Measurements from ENCODE around the gene TMED5.

Gene TMED5

GRCh38 chr1:93190432-93190831 is 10.2 kb upstream of the TMED5 start:
- no peak for TF ChIP-seq TAF1 (IDR thresholded peaks at IDR 0.05; ENCODE audit: borderline replicate concordance, insufficient read depth, low read length)
- TF ChIP-seq FOXP2 (optimal IDR thresholded peaks at IDR 0.05; ENCODE audit: borderline replicate concordance, extremely low read depth, extremely low read length, insufficient read depth), result no peak
- TF ChIP-seq SIN3A (IDR thresholded peaks at IDR 0.05; ENCODE audit: borderline replicate concordance, insufficient read depth, low read length), result no peak
- TF ChIP-seq POLR2AphosphoS5 (IDR thresholded peaks at IDR 0.05; ENCODE audit: low read depth, low read length), result no peak
- TF ChIP-seq REST (IDR thresholded peaks at IDR 0.05; ENCODE audit: insufficient read depth in 1 of 2, low read depth in 2 of 2, low read length in 2 of 2), result no peak

- no peak for TF ChIP-seq REST (IDR thresholded peaks at IDR 0.05; ENCODE audit: insufficient read depth in 1 of 2, low read depth in 2 of 2, low read length in 2 of 2)
- no peak for TF ChIP-seq POLR2AphosphoS5 (IDR thresholded peaks at IDR 0.05; ENCODE audit: low read depth, low read length)
- TF ChIP-seq FOXP2 (optimal IDR thresholded peaks at IDR 0.05; ENCODE audit: borderline replicate concordance, extremely low read depth, extremely low read length, insufficient read depth), result no peak
- TF ChIP-seq SIN3A (IDR thresholded peaks at IDR 0.05; ENCODE audit: borderline replicate concordance, insufficient read depth, low read length), result no peak
Measured at GRCh38 chr1:93186667-93187066, 6.5 kb upstream of the TMED5 start.

DNA sequence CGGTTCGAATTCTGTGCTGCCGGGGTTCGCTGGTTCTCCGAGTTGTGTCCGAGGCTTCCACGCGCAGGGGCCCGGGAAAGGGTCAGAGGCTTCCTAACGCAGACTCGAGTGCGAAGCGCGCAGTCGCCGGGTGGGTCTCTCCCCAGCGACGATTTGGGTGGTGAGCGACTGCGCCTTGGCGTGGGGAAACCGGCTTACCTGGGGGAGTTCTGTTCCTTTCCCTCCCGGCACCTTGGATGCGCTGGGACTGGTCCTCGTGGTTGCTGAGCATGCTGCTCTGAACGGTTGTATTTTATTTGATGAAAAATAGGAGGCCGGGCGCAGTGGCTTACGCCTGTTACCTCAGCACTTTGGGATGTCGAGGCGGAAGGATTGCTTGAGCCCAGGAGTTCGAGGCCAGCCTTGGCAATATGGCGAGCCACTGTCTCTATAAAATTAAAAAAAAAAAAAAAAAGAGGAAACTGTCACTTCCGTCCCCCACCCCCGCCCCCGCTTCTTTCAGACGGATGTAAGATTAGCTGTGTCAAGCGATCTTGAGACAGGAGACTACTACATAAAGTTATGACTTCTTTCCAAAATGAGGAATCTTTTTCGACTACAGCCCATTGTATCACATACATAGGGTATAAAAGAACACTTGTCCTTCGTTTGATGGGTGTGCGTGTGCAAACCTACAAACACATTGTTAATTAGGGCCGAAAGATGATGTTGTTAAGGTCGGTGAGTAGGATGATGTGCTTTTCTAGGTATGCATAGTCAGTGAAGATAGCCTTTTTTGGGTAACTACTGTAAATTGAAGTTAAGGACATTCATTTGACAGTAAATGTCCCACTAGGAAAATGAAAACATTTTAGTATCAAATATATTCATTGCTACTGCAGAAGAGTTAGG is 755 bp upstream of the TMED5 start, which contains the start of gene CCDC18:
CCDC18 (plus strand) TSS at position 2 of the 891 bp plus-strand sequence. CDS start 2,638 bp downstream, outside the sequence.
- TF ChIP-seq SIN3A (IDR thresholded peaks at IDR 0.05; ENCODE audit: borderline replicate concordance, insufficient read depth, low read length) (peak; percentile 65; the same call in 1 of the 2 replicates), FOXP2 (optimal IDR thresholded peaks at IDR 0.05; ENCODE audit: borderline replicate concordance, extremely low read depth, extremely low read length, insufficient read depth) (no peak), REST (IDR thresholded peaks at IDR 0.05; ENCODE audit: insufficient read depth in 1 of 2, low read depth in 2 of 2, low read length in 2 of 2) (no peak), TAF1 (IDR thresholded peaks at IDR 0.05; ENCODE audit: borderline replicate concordance, insufficient read depth, low read length) (no peak), POLR2AphosphoS5 (IDR thresholded peaks at IDR 0.05; ENCODE audit: low read depth, low read length) (peak; percentile 93; the same call in 1 of the 2 replicates)

GRCh38 chr1:93178418-93178817 is 1.8 kb downstream of the TMED5 start:
- TF ChIP-seq POLR2AphosphoS5 (IDR thresholded peaks at IDR 0.05; ENCODE audit: low read depth, low read length) (no peak), TAF1 (IDR thresholded peaks at IDR 0.05; ENCODE audit: borderline replicate concordance, insufficient read depth, low read length) (no peak), FOXP2 (optimal IDR thresholded peaks at IDR 0.05; ENCODE audit: borderline replicate concordance, extremely low read depth, extremely low read length, insufficient read depth) (no peak), REST (IDR thresholded peaks at IDR 0.05; ENCODE audit: insufficient read depth in 1 of 2, low read depth in 2 of 2, low read length in 2 of 2) (no peak), SIN3A (IDR thresholded peaks at IDR 0.05; ENCODE audit: borderline replicate concordance, insufficient read depth, low read length) (no peak)
